Large intestine (tissue), 3 donors: ENCODE results near the gene MRPL32. TPM values are rescaled to one million over a fixed set of nuclear protein-coding genes. Genes with fewer than 3 reads are reported as not detected.

Experiments
- DNase-seq, 2 donors: peaks; one replicate each; pipeline versions ENCODE4 v3.0.0 to v3.0.0-alpha.2; 2013
- H3K27ac ChIP-seq: one replicate; pipeline ENCODE4 v1.5.1; 2013; ENCODE audit warnings: low read length
- H3K27me3 ChIP-seq: 2 replicates; pipeline ENCODE4 v1.6.1; 2013; ENCODE audit warnings: low read length; ENCODE audit not compliant: control insufficient read depth, insufficient read depth
- H3K36me3 ChIP-seq: 2 replicates; pipeline ENCODE4 v1.6.1; 2013; ENCODE audit warnings: low read length; ENCODE audit not compliant: control insufficient read depth, insufficient read depth
- H3K4me1 ChIP-seq: one replicate; pipeline ENCODE4 v1.6.1; 2013; ENCODE audit warnings: low read length; ENCODE audit not compliant: control insufficient read depth, insufficient read depth
- H3K4me3 ChIP-seq: one replicate; pipeline ENCODE4 v1.5.1; 2013; ENCODE audit warnings: low read length
- H3K9me3 ChIP-seq: one replicate; pipeline ENCODE4 v1.6.1; 2013; ENCODE audit warnings: mild to moderate bottlenecking, low read depth, low read length, moderate library complexity; ENCODE audit not compliant: control insufficient read depth
- WGBS: methylation state at CpG from one replicate; pipeline ENCODE4 v1.1.5; 2013; ENCODE audit warnings: low lambda C conversion rate; ENCODE audit not compliant: insufficient coverage; 5-methylcytosine and 5-hydroxymethylcytosine counted together
- polyA plus RNA-seq: library from polyadenylated mRNA; unstranded; fragments of 120-200 nt; gene quantifications from one replicate; pipeline ENCODE4 v1.2.1, GENCODE V29; 2013

The MRPL32 gene
- polyA plus RNA-seq, 1 donor, result 52.2 TPM

DNA sequence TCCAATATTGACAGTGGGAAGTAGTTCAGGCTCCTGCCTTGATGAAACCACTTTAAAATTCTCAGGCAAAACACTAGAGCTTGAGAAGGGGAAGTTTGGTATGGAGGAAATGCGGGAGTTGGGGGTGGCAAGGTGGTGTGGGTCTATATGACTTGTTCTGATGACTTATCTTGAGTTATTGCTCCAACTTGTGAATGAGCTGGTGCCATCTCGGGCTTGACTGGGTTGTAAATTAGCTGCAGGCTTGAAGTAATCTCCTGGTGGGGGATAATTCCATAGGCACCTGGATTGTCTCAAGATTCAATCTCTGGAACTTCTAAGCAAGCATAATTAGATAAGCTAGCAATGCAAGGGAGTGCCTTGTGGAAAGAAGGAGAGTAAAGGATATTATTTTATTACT is 29.0 kb downstream of the MRPL32 start:
- Histone ChIP-seq H3K4me3 (no peak overlapping the region), H3K27ac (no peak overlapping the region), H3K9me3 (no peaks in the 10 kb centered on the region), H3K4me1 (no peaks in the 10 kb centered on the region), H3K27me3 (no peaks in the 10 kb centered on the region), H3K36me3 (no peaks in the 10 kb centered on the region)
- no CpG with 5 or more reads among the region's 2 CpGs for WGBS
- no peak for DNase-seq

GRCh38 chr7:42964293-42964692 is 32.1 kb downstream of the MRPL32 start:
- H3K27me3 ChIP-seq, result no peaks in the 10 kb centered on the region
- 0% methylated on average over 1 of the region's 2 CpGs for WGBS
- H3K4me3 ChIP-seq, result no peak overlapping the region
- no peaks in the 10 kb centered on the region for H3K36me3 ChIP-seq
- no peaks in the 10 kb centered on the region for H3K9me3 ChIP-seq
- H3K27ac ChIP-seq, result no peak overlapping the region
- DNase-seq, result no peak
- H3K4me1 ChIP-seq, result no peaks in the 10 kb centered on the region

DNA sequence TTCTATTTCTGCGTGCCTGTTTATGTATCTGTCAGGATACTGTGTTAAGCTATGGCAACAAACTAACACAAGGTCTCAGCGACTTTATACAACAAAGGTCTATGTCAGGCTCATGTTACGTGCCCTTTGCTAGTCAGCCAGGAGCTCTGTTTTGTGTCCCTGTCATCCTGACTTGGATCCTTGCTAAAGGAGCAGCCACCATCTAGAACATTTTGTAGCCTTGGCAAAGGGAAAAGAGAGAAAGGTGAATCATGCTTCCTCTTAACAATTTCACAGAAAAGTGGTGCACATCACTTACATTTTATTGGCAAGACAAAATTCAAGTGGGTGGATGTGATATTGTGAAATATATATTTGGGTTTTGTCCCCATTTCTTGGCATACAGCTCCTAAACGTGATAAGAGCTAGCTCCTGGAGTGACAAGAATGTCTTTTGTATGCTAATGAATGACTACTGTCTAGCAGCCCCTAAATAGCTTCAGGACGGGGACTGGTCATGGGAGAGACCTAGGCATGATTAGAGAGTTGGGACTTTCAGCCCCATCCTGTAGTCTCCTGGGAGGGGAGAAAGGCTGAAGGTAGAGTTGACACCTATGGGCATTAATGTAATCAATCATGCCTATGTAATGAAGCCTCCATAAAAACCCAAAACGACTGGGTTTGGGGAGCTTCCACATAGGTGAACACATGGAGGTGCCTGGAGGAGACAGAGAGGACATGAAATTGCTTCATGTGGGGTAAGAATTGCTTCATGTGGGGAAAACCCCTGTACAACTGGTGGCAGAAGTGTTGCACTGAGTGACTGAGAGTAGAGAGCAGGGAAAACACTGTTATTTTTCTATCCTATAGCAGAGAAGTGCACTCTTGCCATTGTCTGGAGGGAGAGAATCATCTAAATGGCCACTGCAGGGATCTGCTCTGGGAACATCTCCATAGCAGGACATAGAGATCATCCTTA is 33.0 kb downstream of the MRPL32 start:
- WGBS, result no CpG with 5 or more reads among the region's 6 CpGs
- Histone ChIP-seq H3K27me3 (no peaks in the 10 kb centered on the region), H3K9me3 (no peaks in the 10 kb centered on the region), H3K27ac (no peak overlapping the region), H3K36me3 (no peaks in the 10 kb centered on the region), H3K4me1 (no peaks in the 10 kb centered on the region), H3K4me3 (no peak overlapping the region)
- no peak for DNase-seq

GRCh38 chr7:42967391-42967790 is 35.2 kb downstream of the MRPL32 start:
- H3K4me3 ChIP-seq, result no peak overlapping the region
- no peak overlapping the region for H3K27ac ChIP-seq
- WGBS, result 94% methylated on average over 2 of the region's 2 CpGs
- no peaks in the 10 kb centered on the region for H3K36me3 ChIP-seq
- H3K27me3 ChIP-seq, result no peaks in the 10 kb centered on the region
- H3K9me3 ChIP-seq, result no peaks in the 10 kb centered on the region
- no peaks in the 10 kb centered on the region for H3K4me1 ChIP-seq
- no peak for DNase-seq

DNA sequence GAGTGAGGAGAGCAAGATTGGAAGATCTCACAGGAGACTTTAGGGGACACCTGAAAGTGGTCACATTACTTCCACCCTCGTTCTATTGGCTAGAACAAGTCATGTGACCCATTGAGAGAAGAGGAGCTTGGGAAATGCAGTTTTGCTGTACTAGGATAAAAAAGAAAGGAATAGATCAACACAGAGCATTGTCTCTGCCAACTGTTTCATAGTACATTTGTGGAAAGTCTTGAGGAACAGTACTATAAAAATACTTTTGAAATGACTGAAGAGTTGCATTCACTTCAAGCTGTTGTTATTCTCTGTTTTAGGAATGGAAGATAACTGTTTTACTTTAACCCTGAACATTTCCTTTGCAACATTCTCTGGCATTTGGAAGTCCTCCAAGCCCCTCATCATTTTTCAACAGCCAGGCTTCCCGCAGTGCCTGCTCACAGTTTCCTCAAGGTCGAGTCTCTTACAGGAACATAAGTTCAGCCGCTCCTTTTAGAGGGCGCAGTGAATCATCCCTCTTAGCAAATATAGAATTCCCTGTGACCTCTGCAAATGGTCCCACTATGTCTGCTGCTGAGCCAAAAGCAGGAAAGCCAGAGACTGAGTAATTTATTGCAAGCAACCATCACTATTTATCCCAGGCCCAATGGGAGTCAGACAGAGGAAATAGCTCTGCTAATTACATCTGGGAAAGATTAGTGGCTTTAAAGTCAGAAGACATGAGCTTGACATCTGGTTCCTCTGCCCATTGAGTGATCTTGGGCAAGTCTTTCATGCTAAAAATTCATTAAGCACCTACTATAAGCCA is 40.7 kb downstream of the MRPL32 start:
- 50% methylated on average over 1 of the region's 5 CpGs for WGBS
- peak; percentile 6 to 11 for DNase-seq
- Histone ChIP-seq H3K4me3 (no peak overlapping the region), H3K9me3 (no peaks in the 10 kb centered on the region), H3K27ac (no peak overlapping the region), H3K27me3 (no peaks in the 10 kb centered on the region), H3K36me3 (no peaks in the 10 kb centered on the region), H3K4me1 (no peaks in the 10 kb centered on the region)

- no peaks in the 10 kb centered on the region for H3K36me3 ChIP-seq
Observed at GRCh38 chr7:42976371-42976770, 44.2 kb downstream of the MRPL32 start.

GRCh38 chr7:42978496-42978895 is 46.3 kb downstream of the MRPL32 start:
- H3K36me3 ChIP-seq, result no peaks in the 10 kb centered on the region

More at GRCh38 chr7:42976371-42976770, 44.2 kb downstream of the MRPL32 start:
- Histone ChIP-seq H3K27ac (no peak overlapping the region), H3K27me3 (no peaks in the 10 kb centered on the region), H3K4me1 (no peaks in the 10 kb centered on the region), H3K4me3 (no peak overlapping the region), H3K9me3 (no peaks in the 10 kb centered on the region)
- DNase-seq, result no peak
- WGBS, result no CpG with 5 or more reads among the region's 3 CpGs

DNA sequence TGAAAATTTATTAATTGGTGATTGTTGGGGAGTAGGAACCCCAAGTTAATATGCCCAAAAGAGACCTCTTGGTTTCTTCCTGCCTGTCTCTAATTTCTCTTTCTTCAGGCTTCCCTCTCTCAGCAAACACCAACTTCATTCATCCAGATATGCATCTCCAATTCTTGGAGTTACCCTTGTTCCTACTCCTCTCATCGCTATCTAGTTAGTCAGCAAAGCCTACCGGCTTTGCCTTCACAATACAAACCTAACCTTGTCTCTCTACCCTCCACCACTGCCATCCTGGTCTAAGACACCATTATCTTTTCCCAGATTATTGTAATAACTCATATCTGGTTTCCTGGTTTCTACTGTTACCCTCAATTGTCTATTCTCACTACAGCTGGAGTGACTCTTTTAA is 47.9 kb downstream of the MRPL32 start:
- no peaks in the 10 kb centered on the region for H3K27me3 ChIP-seq
- no peak overlapping the region for H3K27ac ChIP-seq
- H3K4me3 ChIP-seq, result no peak overlapping the region
- H3K4me1 ChIP-seq, result no peaks in the 10 kb centered on the region
- H3K36me3 ChIP-seq, result no peaks in the 10 kb centered on the region
- WGBS, result 86% methylated on average over 2 of the region's 2 CpGs
- H3K9me3 ChIP-seq, result no peaks in the 10 kb centered on the region
- DNase-seq, result no peak

More at GRCh38 chr7:42978496-42978895, 46.3 kb downstream of the MRPL32 start:
- Histone ChIP-seq H3K27ac (no peak overlapping the region), H3K4me3 (no peak overlapping the region), H3K9me3 (no peaks in the 10 kb centered on the region), H3K4me1 (no peaks in the 10 kb centered on the region), H3K27me3 (no peaks in the 10 kb centered on the region)
- no peak for DNase-seq

- Histone ChIP-seq H3K27me3 (no peaks in the 10 kb centered on the region), H3K4me3 (no peak overlapping the region), H3K36me3 (no peaks in the 10 kb centered on the region), H3K9me3 (no peaks in the 10 kb centered on the region), H3K4me1 (no peaks in the 10 kb centered on the region), H3K27ac (no peak overlapping the region)
- WGBS, result 50% methylated on average over 1 of the region's 3 CpGs
- DNase-seq, result no peak
Observed at GRCh38 chr7:42980514-42980913, 48.3 kb downstream of the MRPL32 start.

DNA sequence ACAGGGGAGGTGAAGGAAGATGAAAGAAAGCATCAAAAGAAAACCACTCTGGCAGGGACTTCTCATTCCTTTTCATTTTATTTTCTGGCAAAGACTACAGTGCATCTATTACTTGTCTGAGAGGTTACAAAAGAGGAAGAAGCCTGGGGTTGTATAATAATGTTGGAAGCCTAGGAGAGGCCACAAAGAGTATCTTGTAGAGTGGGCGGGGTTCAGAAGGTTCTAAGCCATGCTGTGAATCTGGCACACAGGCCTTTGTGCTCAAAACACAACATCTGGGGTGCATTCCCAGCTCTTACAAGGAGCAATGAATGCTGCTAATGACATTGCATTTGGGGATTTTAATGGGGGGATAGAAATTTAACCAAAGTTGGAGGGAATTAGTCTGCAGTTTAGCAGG is 49.4 kb downstream of the MRPL32 start:
- Histone ChIP-seq H3K9me3 (no peaks in the 10 kb centered on the region), H3K36me3 (no peaks in the 10 kb centered on the region), H3K27me3 (no peaks in the 10 kb centered on the region), H3K27ac (no peak overlapping the region), H3K4me1 (no peaks in the 10 kb centered on the region), H3K4me3 (no peak overlapping the region)
- 100% methylated on average over 1 of the region's 1 CpG for WGBS
- no peak for DNase-seq
